HFF-Myc (cell line): ENCODE data around the gene ZNF674.

Source experiments
- DNase-seq: peaks from one replicate; pipeline ENCODE4 v3.0.0-alpha.2; 2011; ENCODE audit warnings: low read depth; ENCODE audit errors: extremely low read depth
- H3K4me3 ChIP-seq: replicated peaks from 2 replicates; pipeline ENCODE4 v1.5.1; 2011; ENCODE audit warnings: low read depth, mild to moderate bottlenecking, control low read depth, low read length
- TF ChIP-seq, protein P1 (sequence below): IDR thresholded peaks from 2 replicates; pipeline ENCODE4 v1.5.1; 2012; ENCODE audit warnings: mild to moderate bottlenecking, low read depth, low read length, control low read depth; ENCODE audit errors: missing control alignments

Gene ZNF674

GRCh38 chrX:46569621-46570020 is 24.4 kb upstream of the ZNF674 start:
- no peak overlapping the region for H3K4me3 ChIP-seq
- TF ChIP-seq, protein P1, sequence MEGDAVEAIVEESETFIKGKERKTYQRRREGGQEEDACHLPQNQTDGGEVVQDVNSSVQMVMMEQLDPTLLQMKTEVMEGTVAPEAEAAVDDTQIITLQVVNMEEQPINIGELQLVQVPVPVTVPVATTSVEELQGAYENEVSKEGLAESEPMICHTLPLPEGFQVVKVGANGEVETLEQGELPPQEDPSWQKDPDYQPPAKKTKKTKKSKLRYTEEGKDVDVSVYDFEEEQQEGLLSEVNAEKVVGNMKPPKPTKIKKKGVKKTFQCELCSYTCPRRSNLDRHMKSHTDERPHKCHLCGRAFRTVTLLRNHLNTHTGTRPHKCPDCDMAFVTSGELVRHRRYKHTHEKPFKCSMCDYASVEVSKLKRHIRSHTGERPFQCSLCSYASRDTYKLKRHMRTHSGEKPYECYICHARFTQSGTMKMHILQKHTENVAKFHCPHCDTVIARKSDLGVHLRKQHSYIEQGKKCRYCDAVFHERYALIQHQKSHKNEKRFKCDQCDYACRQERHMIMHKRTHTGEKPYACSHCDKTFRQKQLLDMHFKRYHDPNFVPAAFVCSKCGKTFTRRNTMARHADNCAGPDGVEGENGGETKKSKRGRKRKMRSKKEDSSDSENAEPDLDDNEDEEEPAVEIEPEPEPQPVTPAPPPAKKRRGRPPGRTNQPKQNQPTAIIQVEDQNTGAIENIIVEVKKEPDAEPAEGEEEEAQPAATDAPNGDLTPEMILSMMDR, result no peak
- DNase-seq, result no peak

GRCh38 chrX:46567388-46567787 is 22.2 kb upstream of the ZNF674 start:
- no peak for DNase-seq
- TF ChIP-seq, protein P1, result no peak
- no peak overlapping the region for H3K4me3 ChIP-seq

GRCh38 chrX:46561824-46562657 is 16.8 kb upstream of the ZNF674 start:
- H3K4me3 ChIP-seq, result no peak overlapping the region
- no peak for DNase-seq
- TF ChIP-seq, protein P1, result no peak

GRCh38 chrX:46559062-46559461 is 13.8 kb upstream of the ZNF674 start:
- TF ChIP-seq, protein P1, result no peak
- DNase-seq, result no peak
- no peak overlapping the region for H3K4me3 ChIP-seq

- DNase-seq, result no peak
- H3K4me3 ChIP-seq, result no peak overlapping the region
- TF ChIP-seq, protein P1, result no peak
Measured at GRCh38 chrX:46554942-46555341, 9.7 kb upstream of the ZNF674 start.

DNA sequence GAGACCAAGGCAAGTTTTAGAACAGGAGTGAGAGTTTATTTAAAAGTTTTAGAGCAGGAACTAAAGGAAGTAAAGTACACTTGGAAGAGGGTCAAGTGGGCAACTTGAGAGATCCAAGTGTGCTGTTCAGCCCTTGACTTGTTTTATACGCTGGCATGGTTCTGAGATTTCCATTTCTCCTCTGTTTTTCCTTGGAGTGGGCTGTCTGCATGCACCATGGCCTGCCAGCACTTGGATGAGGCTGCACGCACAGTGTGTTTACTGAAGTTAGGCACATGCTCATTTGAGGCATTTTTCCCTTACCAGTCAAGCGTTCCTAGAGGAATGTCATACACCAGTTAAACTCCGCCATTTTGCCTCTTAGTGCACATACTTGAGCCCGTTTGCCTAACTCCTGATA is 8.7 kb upstream of the ZNF674 start:
- TF ChIP-seq, protein P1, result no peak
- H3K4me3 ChIP-seq, result no peak overlapping the region
- no peak for DNase-seq
